Measurements from ENCODE around the gene RAPGEF1. TPM values are rescaled to one million over a fixed set of nuclear protein-coding genes. Genes with fewer than 3 reads are reported as not detected.
"Not testable (repeated sequence)": the region's sequence is repeated elsewhere in the genome, so short reads cannot be mapped to it uniquely, and the experiment has no call there.

RAPGEF1 gene
- total and polyA plus RNA-seq, 7 donors, result 14.4 to 58.2 (median 45.3) TPM

- intact Hi-C loops (cut with DNase I), result no loop called here
- whole genome bisulfite sequencing, 2 donors, result 12 to 18% methylated on average over 13 of the region's 13 CpGs
- Histone ChIP-seq H3K36me3 (no peaks in the 10 kb centered on the region), H3K27me3 (peaks cover 0 to 40% (median 16%) of the 10 kb centered on the region in 3 donors), H3K4me3 (no peak overlapping the region), H3K27ac (no peak overlapping the region), H3K4me1 (peaks cover 0 to 3% (median 0%) of the 10 kb centered on the region in 4 donors), H3K9me3 (no peaks in the 10 kb centered on the region)
- DNase-seq, result peak; percentile 81
- TF ChIP-seq EP300 (IDR thresholded peaks at IDR 0.05) (no peak), POLR2AphosphoS5 (IDR thresholded peaks at IDR 0.05) (no peak), CTCF (IDR thresholded peaks at IDR 0.05) (peak; percentile 13 to 52 (median 38)), POLR2A (IDR thresholded peaks at IDR 0.05) (no peak)
Measured at GRCh38 chr9:131755541-131756198, 15.8 kb upstream of the RAPGEF1 start.

GRCh38 chr9:131754846-131755245 lies 15.0 kb upstream of the RAPGEF1 start:
- Histone ChIP-seq H3K4me3 (no peak overlapping the region), H3K4me1 (peaks cover 0 to 3% (median 0%) of the 10 kb centered on the region in 4 donors), H3K9me3 (no peaks in the 10 kb centered on the region), H3K36me3 (no peaks in the 10 kb centered on the region), H3K27ac (no peak overlapping the region), H3K27me3 (peaks cover 0 to 40% (median 16%) of the 10 kb centered on the region in 3 donors)
- intact Hi-C loops (cut with DNase I), result no loop called here
- 36 to 71% methylated on average over 6 of the region's 6 CpGs for WGBS, 2 donors
- no peak for DNase-seq
- TF ChIP-seq CTCF (IDR thresholded peaks at IDR 0.05), result no peak

GRCh38 chr9:131753751-131754150 lies 13.9 kb upstream of the RAPGEF1 start:
- 53 to 84% methylated on average over 9 of the region's 9 CpGs for WGBS, 2 donors
- H3K27me3 ChIP-seq, result peaks cover 0 to 40% (median 16%) of the 10 kb centered on the region in 3 donors
- H3K36me3 ChIP-seq; intact Hi-C loops (cut with DNase I); DNase-seq; H3K9me3 ChIP-seq; H3K27ac ChIP-seq; H3K4me3 ChIP-seq; H3K4me1 ChIP-seq: not testable (repeated sequence)

GRCh38 chr9:131752231-131752884 lies 12.5 kb upstream of the RAPGEF1 start:
- DNase-seq, result no peak
- 83 to 87% methylated on average over 4 of the region's 4 CpGs for WGBS, 2 donors
- peaks cover 0 to 31% (median 16%) of the 10 kb centered on the region in 3 donors for H3K27me3 ChIP-seq

More at GRCh38 chr9:131752231-131752884, 12.5 kb upstream of the RAPGEF1 start:
- intact Hi-C loops (cut with DNase I), result no loop called here
- no peak for TF ChIP-seq CTCF (IDR thresholded peaks at IDR 0.05)
- no peak for TF ChIP-seq EP300 (IDR thresholded peaks at IDR 0.05)
- TF ChIP-seq POLR2A (IDR thresholded peaks at IDR 0.05), result no peak
- no peak for TF ChIP-seq POLR2AphosphoS5 (IDR thresholded peaks at IDR 0.05)
- Histone ChIP-seq H3K4me3 (no peak overlapping the region), H3K27ac (no peak overlapping the region), H3K4me1 (peaks cover 0 to 3% (median 0%) of the 10 kb centered on the region in 4 donors), H3K9me3 (no peaks in the 10 kb centered on the region), H3K36me3 (no peaks in the 10 kb centered on the region)

All from sigmoid colon (tissue), 7 donors.